ENCODE measurements around the gene HMG20A. TPM values are rescaled to one million over a fixed set of nuclear protein-coding genes. Genes with fewer than 3 reads are reported as not detected.

The HMG20A gene
- total RNA-seq, 4 donors from 2014 or later = 39.6 to 65.1 (median 49.7) TPM

- 26 to 29% methylated on average over 3 of the region's 3 CpGs for WGBS, 2 donors
- H3K9me3 ChIP-seq = no peaks in the 10 kb centered on the region
- TF ChIP-seq CTCF (IDR thresholded peaks at IDR 0.05) = no peak
- no peak for TF ChIP-seq POLR2A (IDR thresholded peaks at IDR 0.05)
- TF ChIP-seq EP300 (IDR thresholded peaks at IDR 0.05) = no peak
- H3K36me3 ChIP-seq = no peaks in the 10 kb centered on the region
- peak overlapping the region in 3 of 4 donors; percentile 25 to 61 (median 56) for H3K27ac ChIP-seq
- no peak overlapping the region for H3K4me3 ChIP-seq
- no peak for DNase-seq (ENCODE audit: low spot score in 2 of 2)
- no peaks in the 10 kb centered on the region for H3K27me3 ChIP-seq
- H3K4me1 ChIP-seq = peaks cover 0 to 38% (median 17%) of the 10 kb centered on the region in 4 donors
Observed at GRCh38 chr15:77455696-77456321, 35.1 kb downstream of the HMG20A start.

- H3K4me1 ChIP-seq = peaks cover 0 to 46% (median 17%) of the 10 kb centered on the region in 4 donors
- peak overlapping the region in 1 of 4 donors; percentile 61 for H3K27ac ChIP-seq
- 85 to 97% methylated on average over 1 of the region's 1 CpG for WGBS, 2 donors
- H3K4me3 ChIP-seq = no peak overlapping the region
- H3K9me3 ChIP-seq = no peaks in the 10 kb centered on the region
- TF ChIP-seq POLR2A (IDR thresholded peaks at IDR 0.05) (no peak), CTCF (IDR thresholded peaks at IDR 0.05) (no peak), EP300 (IDR thresholded peaks at IDR 0.05) (no peak)
- H3K27me3 ChIP-seq = no peaks in the 10 kb centered on the region
- H3K36me3 ChIP-seq = no peaks in the 10 kb centered on the region
- no peak for DNase-seq (ENCODE audit: low spot score in 2 of 2)
Observed at GRCh38 chr15:77456746-77457145, 36.1 kb downstream of the HMG20A start.

GRCh38 chr15:77457191-77457904 lies 36.7 kb downstream of the HMG20A start:
- Histone ChIP-seq H3K9me3 (no peaks in the 10 kb centered on the region), H3K36me3 (no peaks in the 10 kb centered on the region), H3K27me3 (no peaks in the 10 kb centered on the region), H3K27ac (peak overlapping the region in 1 of 4 donors; percentile 48), H3K4me3 (no peak overlapping the region), H3K4me1 (peaks cover 0 to 52% (median 17%) of the 10 kb centered on the region in 4 donors)
- TF ChIP-seq EP300 (IDR thresholded peaks at IDR 0.05) = no peak
- no peak for TF ChIP-seq CTCF (IDR thresholded peaks at IDR 0.05)
- TF ChIP-seq POLR2A (IDR thresholded peaks at IDR 0.05) = no peak
- DNase-seq (ENCODE audit: low spot score in 2 of 2) = no peak
- WGBS, 2 donors = 62 to 67% methylated on average over 5 of the region's 5 CpGs

- H3K9me3 ChIP-seq = no peaks in the 10 kb centered on the region
Observed at GRCh38 chr15:77457905-77458265, 37.2 kb downstream of the HMG20A start.

More at GRCh38 chr15:77457905-77458265, 37.2 kb downstream of the HMG20A start:
- no peak for TF ChIP-seq POLR2A (IDR thresholded peaks at IDR 0.05)
- TF ChIP-seq EP300 (IDR thresholded peaks at IDR 0.05) = no peak
- TF ChIP-seq CTCF (IDR thresholded peaks at IDR 0.05) = no peak
- Histone ChIP-seq H3K27ac (peak overlapping the region in 1 of 4 donors; percentile 48), H3K36me3 (no peaks in the 10 kb centered on the region), H3K4me1 (peaks cover 0 to 54% (median 17%) of the 10 kb centered on the region in 4 donors), H3K27me3 (no peaks in the 10 kb centered on the region), H3K4me3 (no peak overlapping the region)
- no peak for DNase-seq (ENCODE audit: low spot score in 2 of 2)
